ENCODE data around the gene PROSER3. TPM values are rescaled to one million over a fixed set of nuclear protein-coding genes. Genes with fewer than 3 reads are reported as not detected.

Gene PROSER3
- total and polyA plus RNA-seq, 2 donors (not counting 3 experiments of a cell fraction or from before 2014, with no cell fraction given) = 18.3 to 28.3 TPM

GRCh38 chr19:35734889-35735288 is 23.1 kb upstream of the PROSER3 start:
- CTCF ChIA-PET = no interaction called here

More at GRCh38 chr19:35734889-35735288, 23.1 kb upstream of the PROSER3 start:
- POLR2A ChIA-PET = no interaction called here
- BruUV-seq (replicated peaks) = no TSS peak
- H2AFZ ChIP-seq (ENCODE audit: low read depth, low read length) = no peak overlapping the region
- H3K36me3 ChIP-seq (ENCODE audit: control insufficient read depth in 2 of 2, extremely low read depth in 1 of 2, insufficient read depth in 2 of 2, low read length in 2 of 2) = peaks cover 13 to 63% of the 10 kb centered on the region in 2 experiments
- TF ChIP-seq GATA2 (IDR thresholded peaks at IDR 0.05; ENCODE audit: insufficient read depth, insufficient read length, low read depth, low read length) (no peak), CTCF (IDR thresholded peaks at IDR 0.05; ENCODE audit: extremely low read depth in 1 of 2, insufficient read depth in 1 of 2, low read depth in 1 of 2, low read length in 2 of 2) (no peak), MAX (IDR thresholded peaks at IDR 0.05; ENCODE audit: insufficient read depth, insufficient read length) (no peak), FOS (IDR thresholded peaks at IDR 0.05; ENCODE audit: borderline replicate concordance, insufficient read depth, low read length) (no peak), EZH2 (IDR thresholded peaks at IDR 0.05; ENCODE audit: borderline replicate concordance, low read depth, low read length, severe bottlenecking) (no peak), POLR2A (IDR thresholded peaks at IDR 0.05; ENCODE audit: low read depth, low read length) (no peak), JUN (IDR thresholded peaks at IDR 0.05; ENCODE audit: borderline replicate concordance, insufficient read depth, insufficient read length, low read depth) (no peak), MYC (IDR thresholded peaks at IDR 0.05; ENCODE audit: low read depth, low read length) (no peak), POLR2AphosphoS5 (IDR thresholded peaks at IDR 0.05; ENCODE audit: insufficient read depth, low read depth, low read length) (no peak)
- no peaks in the 10 kb centered on the region for H3K9me3 ChIP-seq (replicated peaks; ENCODE audit: control insufficient read depth, insufficient read depth, low read length)
- no peaks in the 10 kb centered on the region for H3K79me2 ChIP-seq (ENCODE audit: control insufficient read depth, insufficient read depth, low read length)
- no peaks in the 10 kb centered on the region for H4K20me1 ChIP-seq (replicated peaks; ENCODE audit: control insufficient read depth, extremely low read depth, insufficient read depth, low read length)
- H3K9ac ChIP-seq (replicated peaks; ENCODE audit: extremely low read depth, insufficient read depth, low read length) = no peak overlapping the region
- intact Hi-C loops (cut with micrococcal nuclease) (no loop called here), dilution Hi-C loops (cut with MboI; ENCODE audit: extremely low pct_ligation_motif_present, low sequenced_read_pairs) (no loop called here)
- no peaks in the 10 kb centered on the region for H3K9me1 ChIP-seq (replicated peaks; ENCODE audit: control insufficient read depth, extremely low read depth, insufficient read depth, low read length)
- DNase-seq (ENCODE audit: low read depth, low spot score) (no peak), FAIRE-seq (no peak)
- H3K27ac ChIP-seq (ENCODE audit: insufficient read depth, low read depth, low read length) = no peak overlapping the region
- H3K4me3 ChIP-seq (replicated peaks in 1 of 3; ENCODE audit: insufficient read depth in 1 of 3, low read depth in 1 of 3, low read length in 3 of 3) = no peak overlapping the region
- H3K4me2 ChIP-seq (ENCODE audit: insufficient read depth, low read length) = no peak overlapping the region
- H3K27me3 ChIP-seq (ENCODE audit: control insufficient read depth in 2 of 2, insufficient read depth in 2 of 2, low read length in 2 of 2) = no peaks in the 10 kb centered on the region
- peaks cover 2% of the 10 kb centered on the region for H3K4me1 ChIP-seq (ENCODE audit: control insufficient read depth, extremely low read depth, insufficient read depth, low read length)
